Psoas muscle (tissue), 8 donors: Measurements from ENCODE around the gene MUC3A. TPM values are rescaled to one million over a fixed set of nuclear protein-coding genes. Genes with fewer than 3 reads are reported as not detected.

Source experiments
- ATAC-seq, 4 donors: fragments of 200-7000 bp; cut with Tn5 transposase; one replicate each; pipeline ENCODE4 v1.9.1; 2020; ENCODE audit warnings: moderate library complexity in 3 of 4, mild to moderate bottlenecking in 2 of 4
- DNase-seq, 2 donors: peaks; one replicate each; pipeline ENCODE4 v3.0.0-alpha.2; 2020
- H3K27ac ChIP-seq: fragments of 200-600 bp; one replicate; pipeline ENCODE4 v1.8.0; 2022
- H3K27me3 ChIP-seq, 3 donors: fragments of 200-600 bp in 1 of 3; one replicate each; pipeline versions ENCODE4 v1.6.1 to v1.8.0; 2013 to 2022; ENCODE audit warnings: low read length in 2 of 3, mild to moderate bottlenecking in 2 of 3, moderate library complexity in 1 of 3; ENCODE audit not compliant: insufficient read depth in 3 of 3
- H3K36me3 ChIP-seq, 2 donors: fragments of 200-600 bp in 1 of 2; one replicate each; pipeline versions ENCODE4 v1.6.1 to v1.8.0; 2013 to 2022; ENCODE audit warnings: low read depth in 1 of 2, mild to moderate bottlenecking in 1 of 2, moderate library complexity in 1 of 2; ENCODE audit not compliant: insufficient read depth in 1 of 2
- H3K4me1 ChIP-seq: fragments of 200-600 bp; one replicate; pipeline ENCODE4 v1.8.0; 2022
- H3K4me3 ChIP-seq: fragments of 200-600 bp; one replicate; pipeline ENCODE4 v1.8.0; 2022; ENCODE audit warnings: mild to moderate bottlenecking
- H3K9me3 ChIP-seq: fragments of 200-600 bp; one replicate; pipeline ENCODE4 v1.8.0; 2022
- WGBS, 3 donors: extraction: QIAGEN DNeasy Blood & Tissue Kit; methylation state at CpG; one replicate each; pipeline versions ENCODE4 v1.1.6 to v1.1.7; 2013; 5-methylcytosine and 5-hydroxymethylcytosine counted together
- intact Hi-C, 2 donors: fragments of 100-400 bp; cut with DNase I; formaldehyde crosslinking; loops; one replicate each; pipeline versions ENCODE4 v1.11.0 to v1.14.2; 2022
- long read RNA-seq, 2 donors: library from polyadenylated mRNA; unstranded; transcript quantifications; one replicate each; pipeline ENCODE4 v2.0.0, GENCODE V29; 2021
- polyA plus RNA-seq, 3 donors: library from polyadenylated mRNA; stranded (reverse); fragments of 200-250 nt; gene quantifications; one replicate each; pipeline ENCODE4 v1.2.3, GENCODE V29; 2013
- total RNA-seq, 4 donors: library from RNA; stranded (reverse); fragmentation: NEBNext Ultra II Directional in 2 of 4; extraction: Animal tissue kit (Norgen Biotek cat#: 25700) in 2 of 4; gene quantifications; one replicate each; pipeline versions ENCODE4 v1.2.1 to v1.2.4, GENCODE V29; 2021 to 2023
- TF ChIP-seq, protein P1 (sequence below): fragments of 200-600 bp; IDR thresholded peaks from one replicate; pipeline ENCODE4 v1.8.0; 2022; ENCODE audit warnings: antibody characterized with exemption
- donor health status: healthy with polysubstance abuse.
- donor health status: DM: no; HTN: no; CAD: no; lungs with moderate emphysema.
- donor health status: Bipolar disorder and iron deficiency.
- donor health status: healthy.
- donor health status: DM: yes; HTN: yes; CAD: no.
- donor health status: DM: no; HTN: no; CAD: no.
- donor health status: DM: no; HTN: no; CAD: no.
- donor health status: DM: yes; HTN: yes; CAD: no.

Gene MUC3A
- under 1 TPM; 0.10 to 0.79 (median 0.30) TPM for total RNA-seq
- polyA plus RNA-seq: under 1 TPM; 0.22 to 0.37 (median 0.30) TPM
- long read RNA-seq, donor 1: 0 reads
- long read RNA-seq, donor 2, partial matches to known transcripts: 0 of 1 reads
- long read RNA-seq, donor 2, other reads (novel, unspliced or antisense): 1 of 1 reads

GRCh38 chr7:100949227-100949932, at the start of gene MUC3A:
MUC3A (plus strand) TSS chr7:100949534; CDS start chr7:100949625, 91 bp downstream.
- TF ChIP-seq, protein P1, sequence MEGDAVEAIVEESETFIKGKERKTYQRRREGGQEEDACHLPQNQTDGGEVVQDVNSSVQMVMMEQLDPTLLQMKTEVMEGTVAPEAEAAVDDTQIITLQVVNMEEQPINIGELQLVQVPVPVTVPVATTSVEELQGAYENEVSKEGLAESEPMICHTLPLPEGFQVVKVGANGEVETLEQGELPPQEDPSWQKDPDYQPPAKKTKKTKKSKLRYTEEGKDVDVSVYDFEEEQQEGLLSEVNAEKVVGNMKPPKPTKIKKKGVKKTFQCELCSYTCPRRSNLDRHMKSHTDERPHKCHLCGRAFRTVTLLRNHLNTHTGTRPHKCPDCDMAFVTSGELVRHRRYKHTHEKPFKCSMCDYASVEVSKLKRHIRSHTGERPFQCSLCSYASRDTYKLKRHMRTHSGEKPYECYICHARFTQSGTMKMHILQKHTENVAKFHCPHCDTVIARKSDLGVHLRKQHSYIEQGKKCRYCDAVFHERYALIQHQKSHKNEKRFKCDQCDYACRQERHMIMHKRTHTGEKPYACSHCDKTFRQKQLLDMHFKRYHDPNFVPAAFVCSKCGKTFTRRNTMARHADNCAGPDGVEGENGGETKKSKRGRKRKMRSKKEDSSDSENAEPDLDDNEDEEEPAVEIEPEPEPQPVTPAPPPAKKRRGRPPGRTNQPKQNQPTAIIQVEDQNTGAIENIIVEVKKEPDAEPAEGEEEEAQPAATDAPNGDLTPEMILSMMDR: no peak
- Histone ChIP-seq H3K27me3 (peaks cover 0 to 32% (median 3%) of the 10 kb centered on the region in 3 donors), H3K36me3 (no peaks in the 10 kb centered on the region), H3K4me3 (peak within 1 kb of the TSS; percentile 32), H3K9me3 (no peaks in the 10 kb centered on the region), H3K27ac (no peak within 1 kb of the TSS), H3K4me1 (no peaks in the 10 kb centered on the region)
- WGBS, 3 donors: 21 to 28% (median 22%) methylated on average over 23 to 24 of the region's 24 CpGs
- ATAC-seq (no peak), DNase-seq (no peak)
- intact Hi-C loops: no loop called here

- Histone ChIP-seq H3K36me3 (no peaks in the 10 kb centered on the region), H3K4me1 (no peaks in the 10 kb centered on the region), H3K4me3 (no peak overlapping the region), H3K27ac (no peak overlapping the region), H3K9me3 (no peaks in the 10 kb centered on the region), H3K27me3 (peaks cover 0 to 5% (median 0%) of the 10 kb centered on the region in 3 donors)
- no peak for DNase-seq
- ATAC-seq: no peak
- 42 to 51% (median 45%) methylated on average over 2 of the region's 2 CpGs for WGBS, 3 donors
- TF ChIP-seq, protein P1: no peak
- intact Hi-C loops: no loop called here
Measured at GRCh38 chr7:100900978-100901377, 48.4 kb upstream of the MUC3A start.

- DNase-seq (no peak), ATAC-seq (no peak)
- Histone ChIP-seq H3K27ac (no peak overlapping the region), H3K27me3 (no peaks in the 10 kb centered on the region), H3K4me3 (no peak overlapping the region), H3K36me3 (no peaks in the 10 kb centered on the region), H3K9me3 (no peaks in the 10 kb centered on the region), H3K4me1 (no peaks in the 10 kb centered on the region)
- whole genome bisulfite sequencing, 3 donors: 59 to 73% (median 64%) methylated on average over 5 of the region's 5 CpGs
- intact Hi-C loops: no loop called here
- TF ChIP-seq, protein P1: no peak
Measured at GRCh38 chr7:100901921-100902332, 47.4 kb upstream of the MUC3A start.

- H3K36me3 ChIP-seq: no peaks in the 10 kb centered on the region
- DNase-seq: no peak
- H3K27ac ChIP-seq: no peak overlapping the region
- no peak overlapping the region for H3K4me3 ChIP-seq
- intact Hi-C loops: no loop called here
- H3K4me1 ChIP-seq: no peaks in the 10 kb centered on the region
- TF ChIP-seq, protein P1: no peak
- WGBS, 3 donors: 78 to 84% (median 81%) methylated on average over 7 of the region's 7 CpGs
- no peaks in the 10 kb centered on the region for H3K27me3 ChIP-seq
- no peak for ATAC-seq
- no peaks in the 10 kb centered on the region for H3K9me3 ChIP-seq
Measured at GRCh38 chr7:100902638-100903037, 46.7 kb upstream of the MUC3A start.
